ENCODE measurements around the gene GRK5. TPM values are rescaled to one million over a fixed set of nuclear protein-coding genes. Genes with fewer than 3 reads are reported as not detected.

The GRK5 gene
- total RNA-seq, 1 experiment from 2014 or later, result 2.3 TPM

- TF ChIP-seq ZSCAN18 (CRISPR knock-in tag; IDR thresholded peaks at IDR 0.05) (no peak), CTCF (IDR thresholded peaks at IDR 0.05) (no peak), ZNF219 (CRISPR knock-in tag; IDR thresholded peaks at IDR 0.05; ENCODE audit: borderline replicate concordance) (no peak), FOXK1 (CRISPR knock-in tag; IDR thresholded peaks at IDR 0.05) (no peak), ZNF423 (CRISPR knock-in tag; IDR thresholded peaks at IDR 0.05) (no peak), ZNF671 (CRISPR knock-in tag; IDR thresholded peaks at IDR 0.05) (no peak)
- TF ChIP-seq, protein P1, sequence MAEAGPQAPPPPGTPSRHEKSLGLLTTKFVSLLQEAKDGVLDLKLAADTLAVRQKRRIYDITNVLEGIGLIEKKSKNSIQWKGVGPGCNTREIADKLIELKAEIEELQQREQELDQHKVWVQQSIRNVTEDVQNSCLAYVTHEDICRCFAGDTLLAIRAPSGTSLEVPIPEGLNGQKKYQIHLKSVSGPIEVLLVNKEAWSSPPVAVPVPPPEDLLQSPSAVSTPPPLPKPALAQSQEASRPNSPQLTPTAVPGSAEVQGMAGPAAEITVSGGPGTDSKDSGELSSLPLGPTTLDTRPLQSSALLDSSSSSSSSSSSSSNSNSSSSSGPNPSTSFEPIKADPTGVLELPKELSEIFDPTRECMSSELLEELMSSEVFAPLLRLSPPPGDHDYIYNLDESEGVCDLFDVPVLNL (CRISPR knock-in tag; IDR thresholded peaks at IDR 0.05; ENCODE audit: borderline replicate concordance, low read depth), result no peak
Measured at GRCh38 chr10:119388849-119389345, 181.5 kb downstream of the GRK5 start (continued).

DNA sequence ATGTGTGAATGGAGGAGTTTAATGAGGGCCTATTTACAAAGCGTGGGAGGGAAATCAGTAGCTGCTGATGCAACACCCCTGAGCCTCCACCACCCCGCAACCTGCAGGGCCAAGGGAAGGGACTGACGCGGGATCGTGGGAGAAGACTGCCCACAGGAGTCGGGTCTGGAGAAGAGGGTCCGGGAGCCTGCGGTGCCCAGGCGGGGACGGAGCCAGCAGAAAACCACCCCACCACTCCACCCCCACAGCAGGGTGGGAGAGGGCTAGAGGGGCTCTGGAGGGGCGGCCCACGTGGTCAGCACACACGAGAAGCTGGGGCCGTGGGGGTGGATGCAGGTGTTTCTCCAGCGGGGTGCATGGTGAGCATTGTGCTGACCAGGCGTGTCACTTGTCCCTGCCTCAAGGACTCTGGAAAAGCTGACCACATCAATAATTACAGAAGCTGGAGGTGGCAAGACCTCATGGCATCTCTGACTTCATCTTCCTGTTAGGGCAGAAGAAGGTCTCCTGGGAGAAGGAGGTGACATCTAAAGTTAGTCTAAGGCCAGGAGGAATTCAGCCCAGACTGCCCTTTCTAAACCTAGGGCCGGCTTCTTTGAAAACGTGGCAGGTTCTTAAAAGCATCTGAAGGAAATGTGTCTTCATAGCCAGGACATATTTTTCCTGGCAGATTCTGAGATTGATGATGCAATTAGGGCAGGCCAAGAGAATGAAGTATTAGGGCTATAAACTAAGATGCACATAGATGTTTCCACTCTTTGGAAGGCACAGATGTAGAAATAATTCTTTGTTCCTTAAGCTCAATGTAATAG is 184.3 kb downstream of the GRK5 start:
- CTCF ChIA-PET, result interaction anchor here (1.2 kb wide), 1 partner anchor 185 kb away, joined by 3 read pairs; no protein-coding TSS in a partner anchor

More for the DNA sequence above, 184.3 kb downstream of the GRK5 start:
- Mint-ChIP-seq H3K9me3 (peaks cover 4% of the 10 kb centered on the region; the same call in 1 of the 2 replicates), H3K27ac (no peak overlapping the region), H3K4me3 (no peak overlapping the region), H3K36me3 (no peaks in the 10 kb centered on the region), H3K27me3 (ENCODE audit: low read depth) (no peaks in the 10 kb centered on the region), H3K4me1 (no peaks in the 10 kb centered on the region)
- ATAC-seq (no peak; the same call in 1 of the 2 replicates), DNase-seq (ENCODE audit: low spot score) (no peak)
- TF ChIP-seq, protein P2, sequence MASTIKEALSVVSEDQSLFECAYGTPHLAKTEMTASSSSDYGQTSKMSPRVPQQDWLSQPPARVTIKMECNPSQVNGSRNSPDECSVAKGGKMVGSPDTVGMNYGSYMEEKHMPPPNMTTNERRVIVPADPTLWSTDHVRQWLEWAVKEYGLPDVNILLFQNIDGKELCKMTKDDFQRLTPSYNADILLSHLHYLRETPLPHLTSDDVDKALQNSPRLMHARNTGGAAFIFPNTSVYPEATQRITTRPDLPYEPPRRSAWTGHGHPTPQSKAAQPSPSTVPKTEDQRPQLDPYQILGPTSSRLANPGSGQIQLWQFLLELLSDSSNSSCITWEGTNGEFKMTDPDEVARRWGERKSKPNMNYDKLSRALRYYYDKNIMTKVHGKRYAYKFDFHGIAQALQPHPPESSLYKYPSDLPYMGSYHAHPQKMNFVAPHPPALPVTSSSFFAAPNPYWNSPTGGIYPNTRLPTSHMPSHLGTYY (CRISPR knock-in tag; IDR thresholded peaks at IDR 0.05), result no peak
- no peak for TF ChIP-seq E2F1 (CRISPR knock-in tag; IDR thresholded peaks at IDR 0.05)
- no peak for TF ChIP-seq FOXK1 (CRISPR knock-in tag; IDR thresholded peaks at IDR 0.05)
- TF ChIP-seq ZBTB43 (CRISPR knock-in tag; IDR thresholded peaks at IDR 0.05), result no peak
- TF ChIP-seq ESRRA (CRISPR knock-in tag; IDR thresholded peaks at IDR 0.05; ENCODE audit: borderline replicate concordance), result no peak
- TF ChIP-seq IRF2 (CRISPR knock-in tag; IDR thresholded peaks at IDR 0.05; ENCODE audit: borderline replicate concordance, low read depth), result no peak
- TF ChIP-seq RORB (CRISPR knock-in tag; IDR thresholded peaks at IDR 0.05), result no peak
- no peak for TF ChIP-seq ZNF423 (CRISPR knock-in tag; IDR thresholded peaks at IDR 0.05)
- no peak for TF ChIP-seq ATF1 (CRISPR knock-in tag; IDR thresholded peaks at IDR 0.05)
- no peak for TF ChIP-seq ATF6 (CRISPR knock-in tag; IDR thresholded peaks at IDR 0.05)
- no peak for TF ChIP-seq TCF7 (CRISPR knock-in tag; IDR thresholded peaks at IDR 0.05; ENCODE audit: low read depth)
- TF ChIP-seq ZNF121 (CRISPR knock-in tag; IDR thresholded peaks at IDR 0.05), result no peak
- no peak for TF ChIP-seq USF2 (CRISPR knock-in tag; IDR thresholded peaks at IDR 0.05)
- no peak for TF ChIP-seq CBFB (CRISPR knock-in tag; IDR thresholded peaks at IDR 0.05; ENCODE audit: low read depth)
- TF ChIP-seq, protein P3, sequence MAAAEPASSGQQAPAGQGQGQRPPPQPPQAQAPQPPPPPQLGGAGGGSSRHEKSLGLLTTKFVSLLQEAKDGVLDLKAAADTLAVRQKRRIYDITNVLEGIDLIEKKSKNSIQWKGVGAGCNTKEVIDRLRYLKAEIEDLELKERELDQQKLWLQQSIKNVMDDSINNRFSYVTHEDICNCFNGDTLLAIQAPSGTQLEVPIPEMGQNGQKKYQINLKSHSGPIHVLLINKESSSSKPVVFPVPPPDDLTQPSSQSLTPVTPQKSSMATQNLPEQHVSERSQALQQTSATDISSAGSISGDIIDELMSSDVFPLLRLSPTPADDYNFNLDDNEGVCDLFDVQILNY (CRISPR knock-in tag; IDR thresholded peaks at IDR 0.05), result no peak
- no peak for TF ChIP-seq PRRX2 (CRISPR knock-in tag; IDR thresholded peaks at IDR 0.05)
- POLR2A ChIA-PET, result no interaction called here
